Esophagus muscularis mucosa (tissue), 3 donors: ENCODE results near the gene NDUFAF8.

Source experiments
- CTCF ChIP-seq, 3 experiments: fragments of 200-600 bp in 2 of 3; fragments of 450-650 bp in 1 of 3; sonication (generic) in 2 of 3; IDR thresholded peaks; one replicate each; pipeline ENCODE4 v1.5.1; 2017 to 2019; ENCODE audit warnings: antibody characterized with exemption in 3 of 3, mild to moderate bottlenecking in 2 of 3, moderate library complexity in 1 of 3
- POLR2AphosphoS5 ChIP-seq, 2 donors: sonication (generic); formaldehyde crosslinking; IDR thresholded peaks; one replicate each; pipeline ENCODE4 v1.6.1; 2017; ENCODE audit warnings: antibody characterized with exemption in 2 of 2

- TF ChIP-seq POLR2AphosphoS5 (IDR thresholded peaks at IDR 0.05) = no peak
- TF ChIP-seq CTCF (IDR thresholded peaks at IDR 0.05) = no peak
Measured at GRCh38 chr17:81193051-81193410, 46.1 kb upstream of the NDUFAF8 start.
